ENCODE measurements around the gene ETFA. TPM values are rescaled to one million over a fixed set of nuclear protein-coding genes. Genes with fewer than 3 reads are reported as not detected.

The ETFA gene
- total RNA-seq, 1 donor, result 70.6 TPM

DNA sequence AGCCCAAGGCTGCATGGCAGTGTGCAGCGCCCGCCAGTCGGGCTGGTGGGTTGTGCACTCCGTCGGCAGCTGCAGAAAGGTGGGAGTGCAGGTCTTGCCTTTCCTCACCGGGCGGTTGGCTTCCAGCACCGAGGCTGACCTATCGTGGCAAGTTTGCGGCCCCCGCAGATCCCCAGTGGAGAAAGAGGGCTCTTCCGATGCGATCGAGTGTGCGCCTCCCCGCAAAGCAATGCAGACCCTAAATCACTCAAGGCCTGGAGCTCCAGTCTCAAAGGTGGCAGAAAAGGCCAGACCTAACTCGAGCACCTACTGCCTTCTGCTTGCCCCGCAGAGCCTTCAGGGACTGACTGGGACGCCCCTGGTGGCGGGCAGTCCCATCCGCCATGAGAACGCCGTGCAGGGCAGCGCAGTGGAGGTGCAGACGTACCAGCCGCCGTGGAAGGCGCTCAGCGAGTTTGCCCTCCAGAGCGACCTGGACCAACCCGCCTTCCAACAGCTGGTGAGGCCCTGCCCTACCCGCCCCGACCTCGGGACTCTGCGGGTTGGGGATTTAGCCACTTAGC is 29.6 kb upstream of the ETFA start:
- peak in 2 of 3 donors; percentile 66 to 70 for DNase-seq (ENCODE audit: low read depth in 2 of 3, low spot score in 2 of 3)

DNA sequence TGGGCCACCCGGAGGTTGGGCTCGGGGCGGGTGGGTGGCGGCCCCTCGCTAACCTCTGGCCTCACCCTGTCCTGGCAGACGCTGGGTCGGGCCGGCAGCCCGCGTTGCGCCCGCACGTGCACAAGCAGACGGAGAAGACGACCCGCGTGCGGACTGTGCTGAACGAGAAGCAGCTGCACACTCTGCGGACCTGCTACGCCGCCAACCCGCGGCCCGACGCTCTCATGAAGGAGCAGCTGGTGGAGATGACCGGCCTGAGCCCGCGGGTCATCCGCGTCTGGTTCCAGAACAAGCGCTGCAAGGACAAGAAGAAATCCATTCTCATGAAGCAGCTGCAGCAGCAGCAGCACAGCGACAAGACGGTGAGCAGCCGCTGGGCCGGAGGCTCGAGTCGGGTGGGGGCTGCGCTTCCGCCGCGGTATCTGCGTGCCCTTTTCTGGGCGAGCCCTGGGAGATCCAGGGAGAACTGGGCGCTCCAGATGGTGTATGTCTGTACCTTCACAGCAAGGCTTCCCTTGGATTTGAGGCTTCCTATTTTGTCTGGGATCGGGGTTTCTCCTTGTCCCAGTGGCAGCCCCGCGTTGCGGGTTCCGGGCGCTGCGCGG is 29.0 kb upstream of the ETFA start:
- DNase-seq (ENCODE audit: low read depth in 2 of 3, low spot score in 2 of 3), result peak in 2 of 3 donors; percentile 56 to 58

DNA sequence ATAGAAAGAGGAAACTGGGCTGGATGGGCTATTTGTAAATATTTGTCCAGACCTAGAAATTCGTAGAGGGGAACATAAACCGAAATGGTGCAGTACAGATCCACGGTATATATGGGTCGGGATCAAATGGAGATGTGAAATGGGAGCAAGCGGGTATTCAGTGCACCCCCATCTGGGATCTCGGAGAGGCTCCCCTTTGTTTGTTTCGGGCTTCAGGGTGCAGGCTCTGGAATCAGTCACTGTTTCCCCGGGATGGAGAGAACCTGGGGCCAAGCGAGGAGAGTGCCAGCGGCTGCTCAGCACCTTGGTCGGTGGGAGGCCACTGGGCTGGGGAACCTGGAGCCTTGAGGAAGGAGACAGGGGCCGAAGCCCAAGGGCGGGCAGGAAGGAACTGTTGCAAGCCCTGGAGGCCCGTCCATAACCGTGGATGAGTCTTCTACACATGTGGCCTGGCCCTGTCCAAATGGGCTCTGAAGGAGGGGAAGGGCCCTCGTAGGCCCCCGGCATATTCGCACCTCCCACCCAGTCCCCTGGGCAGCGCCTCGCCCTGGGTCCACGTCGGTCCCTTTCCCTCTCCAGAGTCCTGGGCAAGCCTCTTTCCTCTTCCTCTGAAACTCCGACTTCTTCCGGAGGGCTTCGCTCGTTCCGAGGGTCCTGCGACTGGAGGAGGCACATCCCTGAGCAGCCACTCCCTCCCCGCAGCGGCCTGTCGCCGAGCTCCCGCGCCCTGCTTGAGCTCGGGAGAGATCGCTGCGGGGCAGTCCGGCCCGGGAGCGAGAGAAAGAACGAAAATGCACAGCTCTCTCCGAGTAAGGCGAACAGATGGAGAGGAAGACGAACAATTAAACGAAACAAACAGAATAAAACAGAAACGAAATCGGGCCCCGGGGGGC is 28.3 kb upstream of the ETFA start:
- peak in 2 of 3 donors; percentile 52 to 57 for DNase-seq (ENCODE audit: low read depth in 2 of 3, low spot score in 2 of 3)

DNA sequence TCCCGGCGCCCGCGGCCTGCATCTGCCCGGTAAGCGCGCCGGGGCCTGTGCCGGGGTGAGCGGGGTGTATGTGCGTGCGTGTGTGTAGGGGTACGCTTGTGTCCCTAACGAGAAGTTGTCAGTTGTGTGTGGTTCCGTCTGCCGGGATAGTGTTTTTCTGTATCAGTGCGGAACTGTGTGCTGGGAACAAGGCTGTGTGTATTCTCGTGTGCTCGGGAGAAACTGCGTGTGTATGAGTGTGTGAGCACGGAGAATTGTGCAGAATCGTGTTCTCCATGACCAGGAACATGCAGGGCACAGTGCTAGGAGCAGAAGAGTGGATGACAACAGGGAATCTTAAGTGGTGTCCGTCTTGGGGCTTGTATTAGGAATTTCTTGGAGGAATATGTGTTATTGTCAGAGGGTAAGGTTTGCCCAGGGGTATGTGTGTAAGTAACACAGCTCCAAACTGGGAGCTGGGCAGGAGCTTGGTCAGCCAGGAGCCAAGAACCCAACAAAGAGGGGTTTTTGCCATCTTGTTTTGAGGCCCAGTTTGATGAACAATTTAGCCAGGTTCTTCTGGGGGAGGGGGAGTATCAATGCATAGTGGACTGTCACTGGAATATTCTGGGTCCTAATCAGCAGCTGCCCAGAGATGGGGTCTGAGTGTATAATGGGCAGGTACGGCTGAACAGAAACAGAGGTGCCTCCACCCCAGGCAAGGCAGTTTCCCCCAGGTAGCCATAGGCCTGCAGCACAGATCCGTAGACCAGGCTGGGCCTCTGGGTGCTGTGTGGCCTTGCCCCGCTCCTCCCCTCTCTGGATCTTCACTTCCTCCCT is 27.4 kb upstream of the ETFA start:
- DNase-seq (ENCODE audit: low read depth in 2 of 3, low spot score in 2 of 3), result peak in 1 of 3 donors; percentile 31

DNA sequence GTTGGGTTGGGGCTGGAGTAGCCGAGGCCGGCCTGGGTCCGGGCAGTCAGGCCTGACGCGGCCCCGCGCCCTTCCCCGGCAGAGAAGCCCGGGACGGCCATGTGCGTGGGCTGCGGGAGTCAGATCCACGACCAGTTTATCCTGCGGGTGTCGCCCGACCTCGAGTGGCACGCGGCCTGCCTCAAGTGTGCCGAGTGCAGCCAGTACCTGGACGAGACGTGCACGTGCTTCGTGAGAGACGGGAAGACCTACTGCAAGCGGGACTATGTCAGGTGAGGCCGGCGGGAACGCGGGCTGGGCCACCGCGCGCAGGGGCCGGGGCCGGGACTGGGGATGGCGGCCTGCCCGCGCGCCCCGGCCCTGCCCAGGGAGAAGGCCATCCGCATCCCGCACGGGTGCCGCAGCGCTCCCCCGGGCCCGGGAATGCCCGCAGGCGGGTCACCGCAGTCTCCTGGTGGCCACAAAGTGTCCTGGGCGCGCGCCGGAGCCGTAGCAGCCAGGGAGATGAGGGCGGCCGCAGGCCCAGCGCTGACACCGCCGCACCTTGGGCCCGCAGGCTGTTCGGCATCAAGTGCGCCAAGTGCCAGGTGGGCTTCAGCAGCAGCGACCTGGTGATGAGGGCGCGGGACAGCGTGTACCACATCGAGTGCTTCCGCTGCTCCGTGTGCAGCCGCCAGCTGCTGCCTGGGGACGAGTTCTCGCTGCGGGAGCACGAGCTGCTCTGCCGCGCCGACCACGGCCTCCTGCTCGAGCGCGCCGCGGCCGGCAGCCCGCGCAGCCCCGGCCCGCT is 26.6 kb upstream of the ETFA start:
- DNase-seq (ENCODE audit: low read depth in 2 of 3, low spot score in 2 of 3), result peak in 2 of 3 donors; percentile 40 to 41

DNA sequence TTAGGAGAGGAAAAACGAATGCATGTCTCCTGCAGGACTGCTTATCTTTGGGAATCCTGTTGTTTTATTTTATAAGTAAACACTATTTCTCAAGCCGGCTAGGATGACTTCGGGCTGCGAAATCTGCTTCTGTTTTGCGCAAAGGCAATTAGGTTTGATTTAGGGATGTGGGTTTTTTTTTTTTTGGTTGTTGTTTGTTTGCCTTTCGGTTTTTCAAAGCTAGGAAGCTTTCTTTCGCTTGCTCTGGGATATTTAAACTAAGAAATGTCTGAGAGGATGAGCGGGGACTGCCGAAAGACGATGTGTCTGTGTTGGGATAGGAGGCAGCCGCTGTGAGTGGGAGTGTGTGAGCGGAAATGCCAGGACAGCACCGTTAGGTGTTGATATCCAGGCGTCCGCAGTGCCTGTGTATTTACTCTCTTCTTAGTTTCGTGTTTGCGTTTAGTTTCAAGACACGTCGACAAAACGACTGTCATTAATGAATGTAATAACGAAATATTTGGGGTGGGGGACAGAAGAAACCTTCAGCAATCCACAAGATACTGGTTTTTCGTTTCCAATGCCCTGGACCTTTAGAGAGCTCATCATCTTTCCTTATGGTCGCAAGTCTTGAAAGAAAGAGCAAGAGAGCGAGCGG is 25.9 kb upstream of the ETFA start:
- DNase-seq (ENCODE audit: low read depth in 2 of 3, low spot score in 2 of 3), result peak in 2 of 3 donors; percentile 28 to 41

DNA sequence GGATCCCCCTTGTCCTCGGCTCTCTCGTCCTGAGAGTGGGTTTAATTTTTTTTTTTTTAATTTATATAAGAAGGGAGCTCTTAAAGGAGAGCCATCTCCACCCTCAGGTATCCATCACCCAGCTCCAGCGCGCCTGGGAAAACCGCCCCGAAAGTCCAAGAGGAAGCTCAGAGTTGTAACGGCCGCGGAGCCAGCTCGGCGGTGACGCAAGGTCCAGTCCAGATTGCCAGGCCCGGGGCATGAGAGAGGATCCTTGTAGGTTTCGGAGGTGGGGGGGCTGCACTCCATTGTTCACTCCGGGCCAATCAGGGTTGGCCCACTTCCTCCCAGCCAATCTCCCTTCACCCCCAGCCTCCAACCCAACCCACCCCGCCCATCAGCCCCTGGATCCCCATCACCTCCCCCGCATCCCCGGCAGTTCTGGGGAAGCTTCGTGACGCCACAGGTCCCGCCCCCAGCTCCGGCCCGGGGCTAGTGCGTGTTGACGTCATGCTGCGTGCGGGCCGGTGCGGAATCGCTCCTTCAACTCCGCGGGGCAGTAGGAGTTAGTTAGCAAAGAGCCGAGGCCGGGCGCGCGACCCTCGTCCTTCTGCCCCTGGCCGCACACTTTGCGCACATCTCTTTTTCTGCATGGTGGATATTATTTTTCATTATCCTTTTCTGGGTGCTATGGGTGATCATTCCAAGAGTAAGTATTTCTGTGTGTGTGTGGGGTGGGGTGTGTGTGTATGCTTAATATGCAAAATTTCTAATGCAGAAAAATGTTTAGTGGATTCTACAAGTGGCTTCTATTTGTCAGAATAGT is 25.2 kb upstream of the ETFA start, which contains the start of gene ISL2:
Gene ISL2, plus strand, starts transcription at position 520 of the 805 bp plus-strand sequence. Its CDS starts 111 bp downstream, at position 631.
- DNase-seq (ENCODE audit: low read depth in 2 of 3, low spot score in 2 of 3), result peak in 2 of 3 donors; percentile 32 to 67

DNA sequence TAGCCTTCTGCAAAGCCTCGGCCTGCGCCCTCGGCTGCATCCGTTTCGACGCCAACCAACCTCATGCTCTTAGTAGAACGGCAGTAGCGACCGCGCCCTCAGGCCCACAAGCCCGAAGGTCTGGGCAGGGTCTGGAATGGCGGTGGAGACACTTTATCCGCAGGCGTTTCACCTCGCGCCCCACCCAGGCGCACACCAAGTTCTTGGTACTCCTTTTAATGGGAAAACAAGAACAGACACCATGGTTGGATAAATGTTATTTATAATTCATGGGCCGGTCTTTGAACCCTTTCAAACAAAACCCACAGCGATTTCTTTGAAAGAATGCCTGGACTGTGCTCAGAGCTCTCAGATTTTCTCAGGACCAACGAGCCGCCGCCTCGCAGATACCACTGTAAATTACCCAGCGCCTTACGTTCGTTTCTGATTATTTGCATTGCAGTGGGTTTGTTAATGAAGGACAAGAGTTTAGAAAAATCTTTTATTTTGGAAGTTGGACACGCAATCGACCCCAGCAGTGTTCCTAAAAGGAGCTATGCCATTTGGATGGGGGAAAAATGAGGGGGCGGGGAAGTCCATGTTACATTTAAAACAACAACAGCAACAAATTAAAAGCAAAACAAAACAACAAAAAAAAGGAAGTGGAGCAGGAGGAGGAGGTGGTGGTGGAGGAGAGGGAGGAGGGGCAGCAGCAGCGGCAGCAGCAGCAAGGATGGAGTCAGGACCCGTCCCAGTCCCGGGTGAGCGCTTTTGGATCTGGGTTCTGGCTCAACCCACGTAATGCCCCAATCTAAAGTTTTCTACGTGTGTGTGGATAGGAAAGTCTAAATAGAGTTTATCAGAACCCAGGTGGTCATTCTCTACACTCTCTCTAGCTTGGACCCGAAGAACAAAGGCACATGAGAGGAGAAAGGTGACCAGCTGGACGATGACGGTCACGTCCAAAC is 24.3 kb upstream of the ETFA start:
- DNase-seq (ENCODE audit: low read depth in 2 of 3, low spot score in 2 of 3), result peak in 2 of 3 donors; percentile 45 to 48

DNA sequence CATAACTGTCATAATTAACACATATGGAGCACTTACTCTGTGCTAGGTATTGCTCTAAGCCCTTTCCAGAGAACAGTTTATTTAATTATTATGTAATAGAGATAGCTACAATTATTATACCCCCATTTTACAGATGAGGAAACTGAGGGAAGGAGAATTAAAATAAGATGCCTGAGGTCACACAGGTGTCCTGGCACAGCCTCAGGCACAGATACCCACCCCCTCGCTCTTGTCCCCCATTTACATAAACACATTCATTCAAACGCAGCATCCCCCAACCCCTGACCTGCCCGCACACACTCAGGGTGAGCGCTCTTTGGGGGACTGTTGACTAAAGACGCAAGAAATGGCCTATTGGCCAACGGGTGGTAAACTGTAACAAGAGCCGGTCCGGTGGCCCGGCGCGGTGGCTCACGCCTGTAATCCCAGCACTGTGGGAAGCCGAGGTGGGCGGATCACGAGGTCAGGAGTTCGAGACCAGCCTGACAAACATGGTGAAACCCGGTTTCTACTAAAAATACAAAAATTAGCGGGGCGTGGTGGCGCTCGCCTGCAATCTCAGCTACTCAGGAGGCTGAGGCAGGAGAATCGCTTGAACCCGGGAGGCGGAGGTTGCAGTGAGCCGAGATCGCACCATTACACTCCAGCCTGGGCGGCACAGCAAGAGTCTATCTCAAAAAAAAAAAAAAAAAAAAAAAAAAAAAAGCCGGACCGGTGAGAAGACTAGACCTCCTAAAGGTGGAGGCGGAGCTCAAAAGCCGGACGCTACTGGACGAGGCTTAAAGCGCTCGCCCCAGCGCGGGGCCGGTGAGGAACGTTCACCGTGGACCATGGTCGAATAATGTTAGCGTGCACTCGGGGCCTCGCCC is 23.4 kb upstream of the ETFA start:
- DNase-seq (ENCODE audit: low read depth in 2 of 3, low spot score in 2 of 3), result no peak

DNA sequence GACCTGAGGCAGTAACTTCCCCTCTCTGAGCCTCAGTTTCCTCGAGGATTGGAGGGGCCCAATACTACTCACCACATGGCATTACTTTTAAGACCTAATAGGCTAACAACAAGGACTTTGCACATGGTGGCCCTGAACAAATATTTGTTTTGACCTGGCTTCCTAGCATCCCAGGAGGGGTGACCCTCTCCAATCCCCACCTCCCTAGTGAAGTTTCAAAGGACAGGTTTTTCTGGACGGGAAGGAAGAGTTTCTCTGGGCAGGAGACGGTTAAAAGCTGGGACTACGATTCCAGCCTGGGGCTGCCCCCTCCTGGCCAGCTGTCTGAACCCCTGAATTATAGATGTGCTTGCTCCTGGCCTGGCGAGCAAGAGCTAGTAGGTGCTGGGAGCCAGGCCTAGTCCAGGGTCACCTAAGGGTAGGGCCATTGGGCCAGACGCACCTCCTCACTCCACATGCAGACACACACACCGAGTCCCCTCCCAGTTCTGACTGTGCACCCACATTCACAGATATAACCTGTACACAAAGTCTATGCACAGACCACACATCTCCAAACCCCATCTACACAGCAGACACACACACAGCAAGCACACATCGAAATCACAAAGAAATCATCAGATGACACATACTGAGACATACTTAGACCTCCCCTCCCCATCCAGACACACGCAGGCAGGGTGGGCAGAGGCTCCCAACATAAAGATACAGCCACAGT is 22.6 kb upstream of the ETFA start:
- peak in 2 of 3 donors; percentile 24 to 31 for DNase-seq (ENCODE audit: low read depth in 2 of 3, low spot score in 2 of 3)

DNA sequence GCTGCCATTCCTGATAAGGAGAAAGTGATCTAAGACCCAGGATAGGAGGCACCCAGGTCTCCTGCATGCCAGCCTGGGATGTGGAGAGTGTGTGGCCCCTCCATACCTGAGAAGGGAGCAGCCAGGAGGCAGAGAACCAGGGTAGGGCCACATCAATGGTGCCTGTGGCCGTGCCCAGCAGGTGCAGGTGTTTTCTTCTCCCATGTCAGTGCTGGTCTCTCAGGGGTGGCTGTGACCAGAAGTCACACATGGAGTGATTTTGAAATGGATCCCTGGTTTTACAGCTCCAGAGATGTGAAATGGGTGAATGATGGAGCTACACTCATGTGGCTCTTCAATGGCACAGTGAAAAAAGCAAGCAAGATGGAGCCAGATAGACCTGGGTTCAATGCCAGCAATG is 22.0 kb upstream of the ETFA start:
- no peak for DNase-seq (ENCODE audit: low read depth in 2 of 3, low spot score in 2 of 3)

DNA sequence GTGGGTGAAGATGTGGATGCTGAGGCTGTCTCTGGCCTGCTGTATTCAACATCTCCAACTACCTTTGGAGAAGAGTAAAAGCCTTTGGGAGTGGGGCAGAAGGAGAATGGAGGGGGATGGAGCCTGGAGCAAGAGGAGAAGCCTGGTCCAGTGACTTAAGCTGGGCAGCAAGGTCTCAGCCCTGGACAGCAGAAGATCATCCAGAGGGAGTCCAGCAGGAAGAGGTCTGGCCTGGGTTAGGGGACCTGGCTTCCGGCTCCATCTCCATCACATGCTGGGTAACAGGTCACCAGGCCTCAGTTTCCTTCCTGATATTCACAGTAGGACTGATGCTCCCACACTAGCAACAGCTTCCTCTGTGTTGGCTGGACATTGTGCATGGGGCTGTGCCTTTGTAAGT is 21.5 kb upstream of the ETFA start:
- no peak for DNase-seq (ENCODE audit: low read depth in 2 of 3, low spot score in 2 of 3)

DNA sequence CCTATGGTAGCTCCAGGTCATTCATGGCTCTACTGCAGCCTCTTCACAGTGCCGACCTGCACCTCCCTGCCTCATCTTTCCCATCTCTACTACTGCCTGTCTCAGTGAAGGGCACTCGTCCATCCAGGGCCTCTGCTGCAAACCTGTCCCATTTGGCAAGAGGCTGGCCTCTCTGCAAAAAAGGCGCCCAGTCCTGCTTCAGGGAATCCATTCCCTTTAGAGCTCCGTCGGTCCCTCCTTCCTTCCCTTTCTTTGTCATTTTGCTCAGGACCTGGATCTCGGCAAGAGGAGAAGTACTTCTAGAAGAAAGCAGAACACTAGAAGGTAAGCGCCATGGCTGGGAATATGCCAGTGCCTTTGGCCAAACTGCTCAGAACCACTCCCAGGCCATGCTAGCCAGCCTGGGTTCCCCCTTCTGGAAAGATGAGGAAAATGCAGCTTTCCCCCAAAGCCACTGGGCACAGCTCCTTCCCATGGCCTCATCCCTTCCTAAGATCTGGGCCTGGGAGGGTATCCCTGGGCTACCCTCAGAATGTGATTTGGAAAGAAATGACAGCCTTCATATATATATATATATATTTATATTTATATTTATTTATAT is 18.9 kb upstream of the ETFA start:
- DNase-seq (ENCODE audit: low read depth in 2 of 3, low spot score in 2 of 3), result peak in 2 of 3 donors; percentile 26 to 49

DNA sequence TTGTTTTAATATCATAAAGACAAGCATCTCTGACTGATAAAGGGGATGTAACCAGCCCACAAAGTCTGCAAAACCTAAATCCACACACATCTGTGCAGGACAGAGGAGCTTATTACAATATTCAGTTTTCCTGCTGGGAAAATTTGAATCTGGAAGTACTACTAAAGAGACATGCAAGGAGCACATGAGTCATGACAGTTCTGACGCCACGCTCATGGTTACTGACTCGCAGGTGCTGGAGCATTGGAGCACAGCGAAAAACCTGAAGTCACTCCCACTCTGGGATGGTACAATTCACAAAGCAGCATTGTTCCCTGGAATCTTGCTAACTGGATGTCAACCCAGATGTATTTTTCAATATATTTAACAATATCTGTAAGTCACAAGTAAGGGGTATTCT is 17.7 kb upstream of the ETFA start:
- DNase-seq (ENCODE audit: low read depth in 2 of 3, low spot score in 2 of 3), result no peak

DNA sequence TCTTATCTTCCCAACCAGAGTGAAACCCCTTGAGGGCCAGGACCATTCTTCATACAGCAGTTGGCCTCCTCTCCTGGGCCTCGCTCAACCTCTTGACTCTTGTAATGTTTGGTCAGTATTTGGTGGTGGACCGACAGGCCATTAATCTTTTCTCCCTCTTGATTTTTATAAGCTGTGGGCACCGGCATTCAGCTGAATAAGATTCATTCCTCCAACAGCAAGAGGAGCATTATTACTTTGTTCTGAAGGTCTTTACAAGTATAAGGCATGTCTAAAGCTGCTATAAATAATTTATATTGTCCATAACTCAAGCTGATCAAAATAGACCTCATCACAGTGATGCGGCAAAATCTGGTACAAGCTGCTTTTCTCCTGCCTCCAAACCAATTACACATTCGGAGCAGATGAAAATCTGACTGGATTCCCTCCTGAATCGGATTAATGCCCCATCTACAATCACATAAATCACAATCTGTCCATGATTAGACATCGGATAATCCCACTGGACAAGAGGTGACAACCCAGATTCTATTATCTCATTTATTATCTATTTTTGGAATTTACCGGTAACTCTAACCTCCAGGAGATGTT is 16.9 kb upstream of the ETFA start:
- no peak for DNase-seq (ENCODE audit: low read depth in 2 of 3, low spot score in 2 of 3)
